HG02973 (cell line): ENCODE data around the gene ZNF540.
"Not testable (repeated sequence)": the region's sequence is repeated elsewhere in the genome, so short reads cannot be mapped to it uniquely, and the experiment has no call there.

Source experiments
- ATAC-seq: cut with Tn5 transposase; IDR thresholded peaks from one replicate; pipeline ENCODE4 v1.9.1; 2021; ENCODE audit warnings: moderate library complexity; ENCODE audit not compliant: unreplicated experiment

ZNF540 gene

GRCh38 chr19:37594304-37594981 lies at the start of gene ZNF540, which contains the start of gene ZNF571:
Gene ZNF540 (plus strand): TSS chr19:37594876. CDS start chr19:37598448, 3,572 bp downstream.
Gene ZNF571 (minus strand): TSS chr19:37594792. CDS start chr19:37586676, 8,116 bp downstream.
- peak; percentile 92 for ATAC-seq

GRCh38 chr19:37551129-37551993 lies 43.3 kb upstream of the ZNF540 start:
- ATAC-seq: no peak

DNA sequence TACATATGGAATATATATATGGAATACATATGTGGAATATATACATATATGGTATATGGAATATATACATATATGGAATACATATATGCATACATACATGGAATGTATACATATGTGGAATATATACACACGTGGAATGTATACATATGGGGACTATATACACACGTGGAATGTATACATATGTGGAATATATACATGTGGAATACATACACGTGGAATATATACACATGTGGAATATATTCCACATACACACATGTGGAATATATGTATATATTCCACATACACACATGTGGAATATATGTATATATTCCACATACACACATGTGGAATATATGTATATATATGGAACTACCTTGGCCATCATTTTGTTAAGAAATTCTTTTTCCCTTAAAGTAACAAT lies 31.2 kb upstream of the ZNF540 start:
- no peak for ATAC-seq

GRCh38 chr19:37564624-37565369 lies 29.9 kb upstream of the ZNF540 start:
- no peak for ATAC-seq

DNA sequence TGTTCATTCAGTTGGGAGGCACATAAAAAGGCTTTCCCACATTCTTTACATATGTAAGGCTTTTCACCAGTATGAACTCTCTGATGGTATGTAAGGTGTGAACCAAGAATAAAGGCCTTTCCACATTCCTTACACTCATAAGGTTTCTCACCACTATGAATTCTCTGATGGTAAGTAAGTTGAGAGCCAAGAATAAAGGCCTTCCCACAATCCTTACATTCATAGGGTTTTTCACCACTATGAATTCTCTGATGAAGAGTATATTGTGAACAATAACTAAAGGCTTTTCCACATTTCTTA lies 29.4 kb upstream of the ZNF540 start:
- no peak for ATAC-seq

- ATAC-seq: no peak
Measured at GRCh38 chr19:37572203-37572602, 22.5 kb upstream of the ZNF540 start.

GRCh38 chr19:37583340-37583739 lies 11.3 kb upstream of the ZNF540 start:
- ATAC-seq: no peak

- no peak for ATAC-seq
Measured at GRCh38 chr19:37593996-37594303, 726 bp upstream of the ZNF540 start.

- peak; percentile 37 for ATAC-seq
Measured at GRCh38 chr19:37594982-37595382, 306 bp downstream of the ZNF540 start.

DNA sequence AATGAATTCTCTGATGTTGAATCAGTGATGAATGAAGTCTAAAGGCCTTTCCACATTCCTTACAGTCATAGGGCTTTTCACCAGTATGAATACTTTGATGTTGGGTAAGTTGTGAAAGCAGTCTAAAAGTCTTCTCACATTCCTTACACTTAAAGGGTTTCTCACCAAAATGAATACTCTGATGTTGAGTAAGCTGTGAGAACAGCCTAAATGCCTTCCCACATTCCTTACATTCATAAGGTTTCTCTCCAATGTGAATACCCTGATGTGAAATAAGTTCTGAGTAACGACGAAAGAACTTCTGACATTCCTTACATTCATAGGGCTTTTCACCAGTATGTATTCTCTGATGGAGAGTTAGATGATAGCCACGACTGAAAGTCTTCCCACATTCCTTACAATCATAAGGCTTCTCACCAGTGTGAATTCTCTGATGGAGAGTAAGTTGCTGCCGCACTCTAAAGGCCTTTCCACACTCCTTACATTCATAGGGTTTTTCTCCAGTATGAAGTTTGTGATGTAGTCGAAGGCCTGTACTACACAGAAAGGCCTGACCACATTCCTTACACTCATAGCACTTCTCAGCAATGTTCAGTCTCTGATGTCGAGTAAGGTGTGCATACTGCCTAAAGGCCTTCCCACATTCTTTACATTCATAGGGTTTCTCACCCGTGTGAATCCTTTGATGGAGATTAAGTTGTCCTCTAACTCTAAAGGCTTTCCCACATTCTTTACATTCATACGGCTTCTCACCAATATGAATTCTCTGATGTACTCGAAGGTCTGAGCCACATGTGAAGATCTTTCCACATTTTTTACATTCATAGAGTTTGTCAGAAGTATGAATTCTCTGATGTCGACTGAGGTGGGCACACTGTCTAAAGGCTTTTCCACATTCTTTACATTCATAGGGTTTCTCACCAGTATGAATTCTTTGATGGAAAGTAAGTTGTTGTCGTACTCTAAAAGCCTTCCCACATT lies 40.7 kb downstream of the ZNF540 start:
- ATAC-seq: no peak

DNA sequence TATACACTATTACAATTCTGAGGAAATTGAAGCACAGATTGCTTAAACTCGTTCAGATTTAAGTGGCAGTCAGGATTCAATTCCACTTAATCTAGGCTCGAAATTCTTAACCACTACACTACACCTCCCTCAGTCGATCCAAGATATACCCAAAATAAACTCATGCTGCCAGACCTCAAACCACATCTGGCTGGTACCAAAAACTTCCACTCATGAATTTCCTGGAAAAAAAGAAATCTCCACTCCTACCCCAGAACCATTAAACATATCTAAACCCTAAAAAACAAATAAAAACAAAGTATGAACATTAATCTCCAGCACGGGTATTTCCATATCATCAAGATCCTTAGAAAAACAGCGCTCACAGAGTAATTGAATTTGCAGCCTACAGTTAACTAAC lies 59.4 kb downstream of the ZNF540 start:
- no peak for ATAC-seq

DNA sequence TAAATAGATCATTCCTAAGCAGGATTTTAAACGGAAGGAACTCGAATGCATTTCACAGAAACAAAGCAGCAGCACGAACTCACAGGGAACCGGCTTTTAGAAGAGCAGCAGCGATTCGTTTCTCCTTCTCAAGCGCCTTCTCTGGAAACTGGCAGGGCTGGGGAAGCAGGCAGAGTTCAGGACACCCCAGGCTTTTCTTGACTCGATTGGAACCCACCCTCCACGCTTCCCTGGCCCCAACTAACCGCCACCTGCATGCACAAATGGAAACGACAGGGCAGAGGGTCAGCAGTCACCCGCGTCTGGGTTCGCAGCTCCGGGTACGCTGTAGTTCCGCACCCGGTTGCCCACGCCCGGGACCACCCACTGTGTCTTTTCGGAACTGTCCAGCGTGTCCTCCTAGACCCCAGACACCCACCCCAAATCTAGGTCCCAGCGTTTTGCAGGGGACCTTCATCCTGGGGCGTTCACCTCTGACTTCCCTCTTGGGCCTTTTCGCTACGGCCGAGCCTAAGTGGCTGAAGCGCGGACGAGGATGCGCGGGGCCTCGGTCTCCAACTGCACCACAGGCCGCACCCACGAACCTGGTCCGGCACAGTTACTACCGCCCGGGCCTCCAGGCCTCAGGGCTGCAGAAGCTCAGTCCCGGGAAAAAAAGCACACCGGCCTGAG lies 60.1 kb downstream of the ZNF540 start:
- peak; percentile 29 for ATAC-seq

DNA sequence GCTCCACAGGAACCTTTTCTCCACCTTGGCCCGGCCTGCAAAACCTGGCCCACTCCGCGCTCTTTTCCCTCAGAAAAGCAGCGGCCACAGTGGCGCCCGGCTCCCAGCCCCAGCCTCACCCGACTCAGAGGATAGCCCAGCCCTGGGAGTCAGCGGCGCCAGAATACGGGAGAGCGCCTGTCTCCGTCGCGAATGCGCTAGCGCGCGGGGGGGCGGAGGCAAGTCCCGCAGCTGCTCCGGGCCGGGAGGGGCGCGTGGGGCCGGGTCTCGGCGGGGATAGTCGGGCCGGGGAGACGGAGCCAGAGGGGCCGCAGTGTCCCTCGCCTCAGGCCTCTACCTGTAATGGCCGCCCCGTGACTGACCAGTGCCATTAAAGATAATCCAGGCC lies 60.6 kb downstream of the ZNF540 start, which contains the start of gene ZFP30:
TSS of gene ZFP30 (minus strand) at position 165 of the 388 bp plus-strand sequence. CDS start 7,643 bp downstream, outside the sequence.
- peak; percentile 58 for ATAC-seq

DNA sequence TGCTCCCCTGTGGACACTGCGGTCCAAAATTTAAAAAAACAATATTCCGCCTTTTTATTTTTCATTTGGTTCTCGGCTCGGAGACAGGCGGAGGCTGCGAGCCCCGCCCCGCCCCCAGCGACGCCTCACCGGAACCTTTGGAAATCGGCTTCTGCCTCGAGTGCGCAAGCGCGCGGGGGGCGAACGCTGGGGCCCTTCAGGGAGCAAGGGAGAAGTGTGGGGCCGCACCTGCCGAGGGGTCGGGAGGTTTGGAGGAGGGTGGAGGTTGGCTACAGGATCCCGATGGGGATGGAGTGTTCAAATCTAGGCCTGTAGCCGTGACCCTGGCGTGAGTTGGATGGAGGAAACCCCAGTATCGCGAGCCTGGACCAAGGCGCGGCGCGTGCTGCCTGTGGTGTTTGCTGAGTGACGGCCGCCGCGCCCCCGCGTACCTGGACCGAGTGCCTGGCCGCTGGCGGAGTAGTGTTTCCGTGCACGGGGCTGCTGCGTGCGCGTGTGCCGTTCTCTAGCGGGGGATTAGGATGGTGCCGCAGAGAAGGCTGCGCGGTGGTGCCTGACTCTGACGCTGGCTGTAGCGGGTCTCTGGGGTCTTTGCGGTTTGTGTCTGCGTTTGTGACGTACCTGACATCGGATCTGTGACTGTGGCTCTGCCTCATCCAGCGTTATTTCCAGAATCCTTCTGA lies 61.2 kb downstream of the ZNF540 start:
- ATAC-seq: peak; percentile 50

DNA sequence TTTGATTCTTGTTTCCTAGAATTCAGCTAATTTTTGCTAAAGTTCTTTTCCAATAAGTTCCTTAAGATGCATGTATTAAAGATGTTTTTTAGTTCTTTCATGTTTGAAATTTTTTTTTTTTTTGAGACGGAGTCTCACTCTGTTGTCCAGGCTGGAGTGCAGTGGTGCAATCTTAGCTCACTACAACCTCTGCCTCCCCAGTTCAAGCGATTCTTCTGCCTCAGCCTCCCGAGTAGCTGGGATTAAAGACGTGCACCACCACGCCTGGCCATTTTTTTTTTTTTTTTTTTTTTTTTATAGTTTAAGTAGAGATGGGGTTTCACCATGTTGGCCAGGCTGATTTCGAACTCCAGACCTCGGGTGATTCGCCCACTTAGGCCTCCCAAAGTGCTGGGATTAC lies 62.5 kb downstream of the ZNF540 start:
- not testable (repeated sequence) for ATAC-seq
